Endothelial cell of umbilical vein (primary cell): ENCODE results near the gene GSN. TPM values are rescaled to one million over a fixed set of nuclear protein-coding genes. Genes with fewer than 3 reads are reported as not detected.

Experiments used
- BruUV-seq: library from RNA; stranded (reverse); fragments of 400-500 nt; replicated peaks from 2 replicates; lab custom pipeline; 2021; lab: Mats Ljungman, UMichigan
- CTCF ChIA-PET: fragments of 300-600, 350-600 bp; sonication (Branson Sonifier 250); formaldehyde crosslinking; loops from one replicate; lab custom pipeline; 2021; ENCODE audit warnings: antibody characterized with exemption, inconsistent platforms; lab: Charles Lee
- POLR2A ChIA-PET: fragments of 300-600, 350-600 bp; sonication (Branson Sonifier 250); formaldehyde crosslinking; loops from one replicate; lab custom pipeline; 2021; ENCODE audit warnings: antibody characterized with exemption, inconsistent platforms; lab: Charles Lee
- DNase-seq: peaks from one replicate; pipeline ENCODE4 v3.0.0-alpha.2; 2011; ENCODE audit warnings: low read depth, low spot score
- FAIRE-seq: peaks from 2 replicates; lab custom pipeline; 2011; peaks lifted over from hg19 to GRCh38; lab: Jason Lieb, UNC
- H2AFZ ChIP-seq: 2 replicates; pipeline ENCODE4 v1.6.0; 2012; ENCODE audit warnings: low read depth, low read length, control low read depth, inconsistent platforms
- H3K27ac ChIP-seq: 2 replicates; pipeline ENCODE4 v1.5.1; 2011; ENCODE audit warnings: low read depth, mild to moderate bottlenecking, control low read depth, low read length, moderate library complexity; ENCODE audit not compliant: insufficient read depth
- H3K27me3 ChIP-seq, 2 experiments: 2 replicates each; pipeline versions ENCODE4 v1.6.0 to v1.6.1; 2011; ENCODE audit warnings: low read length in 2 of 2, mixed read lengths in 1 of 2; ENCODE audit not compliant: control insufficient read depth in 2 of 2, insufficient read depth in 2 of 2
- H3K36me3 ChIP-seq, 2 experiments: 2 replicates in 1 of 2; 3 replicates in 1 of 2; pipeline ENCODE4 v1.5.1; 2011; ENCODE audit warnings: low read length in 2 of 2, mild to moderate bottlenecking in 1 of 2, moderate library complexity in 1 of 2; ENCODE audit not compliant: control insufficient read depth in 2 of 2, insufficient read depth in 2 of 2; ENCODE audit errors: extremely low read depth in 1 of 2
- H3K4me1 ChIP-seq: 3 replicates; pipeline ENCODE4 v1.5.1; 2011; ENCODE audit warnings: mild to moderate bottlenecking, low read length; ENCODE audit not compliant: control insufficient read depth, insufficient read depth; ENCODE audit errors: extremely low read depth
- H3K4me2 ChIP-seq: 2 replicates; pipeline ENCODE4 v1.6.1; 2011; ENCODE audit warnings: low read length, control low read depth, mixed read lengths; ENCODE audit not compliant: insufficient read depth
- H3K4me3 ChIP-seq, 3 experiments: fragments of 200-600 bp in 1 of 3; sonication (generic), shearing (Covaris generic) in 1 of 3; replicated peaks in 1 of 3; 2 replicates each; pipeline ENCODE4 v1.5.1; 2011 to 2016; ENCODE audit warnings: control low read depth in 3 of 3, low read length in 3 of 3, mild to moderate bottlenecking in 2 of 3, inconsistent platforms in 1 of 3, low read depth in 1 of 3, moderate library complexity in 1 of 3; ENCODE audit not compliant: insufficient read depth in 1 of 3
- H3K79me2 ChIP-seq: 2 replicates; pipeline ENCODE4 v1.6.0; 2012; ENCODE audit warnings: low read length, inconsistent platforms; ENCODE audit not compliant: control insufficient read depth, insufficient read depth
- H3K9ac ChIP-seq: replicated peaks from 2 replicates; pipeline ENCODE3; 2011; ENCODE audit warnings: low read length, control low read depth; ENCODE audit not compliant: insufficient read depth; ENCODE audit errors: extremely low read depth
- H3K9me1 ChIP-seq: replicated peaks from 3 replicates; pipeline ENCODE4 v1.6.0; 2011; ENCODE audit warnings: mild to moderate bottlenecking, low read length; ENCODE audit not compliant: control insufficient read depth, insufficient read depth; ENCODE audit errors: extremely low read depth
- H3K9me3 ChIP-seq: replicated peaks from 2 replicates; pipeline ENCODE4 v1.5.1; 2012; ENCODE audit warnings: low read length, inconsistent platforms; ENCODE audit not compliant: control insufficient read depth, insufficient read depth
- H4K20me1 ChIP-seq: replicated peaks from 2 replicates; pipeline ENCODE3; 2011; ENCODE audit warnings: mild to moderate bottlenecking, low read length; ENCODE audit not compliant: control insufficient read depth, insufficient read depth; ENCODE audit errors: extremely low read depth
- FOS ChIP-seq: IDR thresholded peaks from 2 replicates; pipeline ENCODE4 v1.6.1; 2011; ENCODE audit warnings: mild to moderate bottlenecking, low read length, moderate library complexity, borderline replicate concordance; ENCODE audit not compliant: insufficient read depth
- JUN ChIP-seq: IDR thresholded peaks from 2 replicates; pipeline ENCODE4 v1.6.1; 2011; ENCODE audit warnings: borderline replicate concordance, low read depth; ENCODE audit not compliant: insufficient read length, insufficient read depth
- POLR2AphosphoS5 ChIP-seq: IDR thresholded peaks from 2 replicates; pipeline ENCODE4 v1.6.1; 2012; ENCODE audit warnings: low read depth, mild to moderate bottlenecking, control low read depth, low read length, moderate library complexity; ENCODE audit not compliant: insufficient read depth
- dilution Hi-C: fragments of 300-500 bp; cut with MboI; formaldehyde crosslinking; loops from one replicate; pipeline ENCODE4 v1.15.0; 2019; ENCODE audit warnings: low sequenced_read_pairs; ENCODE audit not compliant: extremely low pct_ligation_motif_present
- intact Hi-C: fragments of 100-400 bp; cut with micrococcal nuclease; formaldehyde crosslinking; loops from one replicate; pipeline ENCODE4 v1.10.0; 2022
- polyA plus RNA-seq, 4 experiments: library from polyadenylated mRNA; depleted of rRNA in 3 of 4; stranded (reverse) in 3 of 4; unstranded in 1 of 4; fragments of >200 nt; gene quantifications; 2 replicates each; pipeline versions ENCODE4 v1.2.1 to v1.2.3, GENCODE V29; 2011 to 2012; ENCODE audit warnings: missing spikeins in 1 of 4
- total RNA-seq: library from RNA; stranded (reverse); gene quantifications from 2 replicates; pipeline ENCODE4 v1.2.3, GENCODE V29; 2021
- TF ChIP-seq, protein P1 (sequence below), 2 donors: IDR thresholded peaks; 1 replicate in 1 of 2; 2 replicates in 1 of 2; pipeline ENCODE4 v1.5.1; 2011; ENCODE audit warnings: low read length in 2 of 2, mild to moderate bottlenecking in 2 of 2, moderate library complexity in 2 of 2, control low read depth in 1 of 2, inconsistent platforms in 1 of 2, low read depth in 1 of 2; ENCODE audit not compliant: insufficient read depth in 1 of 2; ENCODE audit errors: extremely low read depth in 1 of 2

Gene GSN
- total and polyA plus RNA-seq, 2 donors (not counting 3 experiments of a cell fraction or from before 2014, with no cell fraction given), result 130 to 232 TPM

DNA sequence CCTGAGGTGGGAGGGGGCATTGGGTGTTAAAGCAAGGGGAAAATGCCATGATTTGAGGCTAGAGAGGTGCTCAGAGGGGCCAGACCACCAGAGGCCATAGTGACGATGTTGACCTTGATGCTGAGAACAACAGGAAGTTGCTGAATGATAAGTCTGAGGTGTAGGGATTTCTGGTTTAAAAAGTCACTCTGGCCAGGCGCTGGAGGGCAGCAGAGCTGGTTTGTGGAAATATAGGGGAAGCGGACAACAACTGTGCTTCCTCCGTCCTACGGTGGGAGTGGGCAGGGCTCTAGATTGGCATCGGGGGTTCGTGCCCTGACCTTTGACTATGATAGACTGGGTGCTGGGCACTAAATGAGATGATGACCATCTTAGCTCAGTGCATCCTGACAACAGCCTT is 57.4 kb downstream of the GSN start:
- Histone ChIP-seq H4K20me1 (no peaks in the 10 kb centered on the region), H3K9me3 (no peaks in the 10 kb centered on the region), H3K9ac (peak overlapping the region; percentile 5), H3K4me1 (peaks cover 28% of the 10 kb centered on the region), H3K27me3 (no peaks in the 10 kb centered on the region), H3K9me1 (no peaks in the 10 kb centered on the region), H3K4me3 (no peak overlapping the region), H3K36me3 (peaks cover 3 to 26% of the 10 kb centered on the region in 2 experiments), H3K79me2 (no peaks in the 10 kb centered on the region), H3K27ac (peak overlapping the region; percentile 50), H2AFZ (no peak overlapping the region), H3K4me2 (no peak overlapping the region)
- dilution Hi-C loops, result no loop called here
- CTCF ChIA-PET, result interaction anchor here (0.6 to 3.0 kb wide), 6 partner anchors 9 to 75 kb away, joined by 3 to 12 read pairs (median 8); no protein-coding TSS in a partner anchor
- intact Hi-C loops, result no loop called here
- POLR2A ChIA-PET, result no interaction called here
- DNase-seq (peak; percentile 63), FAIRE-seq (peak; percentile 85)
- TF ChIP-seq, protein P1, sequence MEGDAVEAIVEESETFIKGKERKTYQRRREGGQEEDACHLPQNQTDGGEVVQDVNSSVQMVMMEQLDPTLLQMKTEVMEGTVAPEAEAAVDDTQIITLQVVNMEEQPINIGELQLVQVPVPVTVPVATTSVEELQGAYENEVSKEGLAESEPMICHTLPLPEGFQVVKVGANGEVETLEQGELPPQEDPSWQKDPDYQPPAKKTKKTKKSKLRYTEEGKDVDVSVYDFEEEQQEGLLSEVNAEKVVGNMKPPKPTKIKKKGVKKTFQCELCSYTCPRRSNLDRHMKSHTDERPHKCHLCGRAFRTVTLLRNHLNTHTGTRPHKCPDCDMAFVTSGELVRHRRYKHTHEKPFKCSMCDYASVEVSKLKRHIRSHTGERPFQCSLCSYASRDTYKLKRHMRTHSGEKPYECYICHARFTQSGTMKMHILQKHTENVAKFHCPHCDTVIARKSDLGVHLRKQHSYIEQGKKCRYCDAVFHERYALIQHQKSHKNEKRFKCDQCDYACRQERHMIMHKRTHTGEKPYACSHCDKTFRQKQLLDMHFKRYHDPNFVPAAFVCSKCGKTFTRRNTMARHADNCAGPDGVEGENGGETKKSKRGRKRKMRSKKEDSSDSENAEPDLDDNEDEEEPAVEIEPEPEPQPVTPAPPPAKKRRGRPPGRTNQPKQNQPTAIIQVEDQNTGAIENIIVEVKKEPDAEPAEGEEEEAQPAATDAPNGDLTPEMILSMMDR (IDR thresholded peaks at IDR 0.05; ENCODE audit: extremely low read depth in 1 of 2, insufficient read depth in 1 of 2, low read depth in 1 of 2, low read length in 2 of 2), result peak; percentile 31 to 36
- TF ChIP-seq FOS, result no peak
- no TSS peak for BruUV-seq

GRCh38 chr9:121326130-121326838 is 58.3 kb downstream of the GSN start:
- FAIRE-seq (peak; percentile 99), DNase-seq (peak; percentile 83)
- TF ChIP-seq JUN (peak; percentile 21), POLR2AphosphoS5 (no peak)
- Histone ChIP-seq H3K9me3 (no peaks in the 10 kb centered on the region), H3K27ac (peak overlapping the region; percentile 50), H3K9ac (peak overlapping the region; percentile 14), H3K4me2 (no peak overlapping the region), H3K9me1 (no peaks in the 10 kb centered on the region), H3K4me1 (peaks cover 28% of the 10 kb centered on the region), H2AFZ (no peak overlapping the region), H3K4me3 (no peak overlapping the region), H3K79me2 (no peaks in the 10 kb centered on the region), H4K20me1 (no peaks in the 10 kb centered on the region), H3K36me3 (peaks cover 3 to 28% of the 10 kb centered on the region in 2 experiments), H3K27me3 (no peaks in the 10 kb centered on the region)
- BruUV-seq, result TSS peak; percentile 32
- intact Hi-C loops (loop anchor here (1.0 kb wide), 3 partner anchors 28 to 68 kb away; partner anchors contain the start of gene STOM), dilution Hi-C loops (no loop called here)
- ChIA-PET CTCF (interaction anchor here (0.8 to 3.0 kb wide), 6 partner anchors 25 to 74 kb away, joined by 4 to 12 read pairs (median 8); no protein-coding TSS in a partner anchor), POLR2A (no interaction called here)
